ENCODE data around the gene EPHB6.

EPHB6 gene

DNA sequence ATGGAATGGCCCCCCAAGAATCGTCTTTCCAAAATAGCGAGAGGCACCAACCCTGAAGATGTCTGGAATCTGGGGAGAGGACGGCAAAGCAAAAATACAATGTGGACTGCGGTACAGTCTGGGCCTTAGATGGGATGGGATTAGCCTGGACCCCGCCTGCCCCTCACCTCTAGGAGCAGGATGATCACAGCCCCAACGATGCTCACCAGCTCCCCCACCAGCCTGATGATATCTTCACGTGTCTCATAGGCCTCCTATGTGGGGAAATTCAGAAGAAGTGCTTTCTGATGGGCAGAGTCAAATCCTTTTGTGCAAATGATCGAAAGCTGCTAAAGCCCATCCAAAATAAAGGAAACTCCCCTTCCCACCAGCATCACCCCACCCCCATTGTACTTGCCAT lies 60.4 kb downstream of the EPHB6 start:
- no peak overlapping the region for H3K4me3 ChIP-seq (replicated peaks; ENCODE audit: insufficient read depth, low read length)
- H3K27me3 ChIP-seq (ENCODE audit: insufficient read depth, poor library complexity, severe bottlenecking) = no peaks in the 10 kb centered on the region
- TF ChIP-seq, protein P1, sequence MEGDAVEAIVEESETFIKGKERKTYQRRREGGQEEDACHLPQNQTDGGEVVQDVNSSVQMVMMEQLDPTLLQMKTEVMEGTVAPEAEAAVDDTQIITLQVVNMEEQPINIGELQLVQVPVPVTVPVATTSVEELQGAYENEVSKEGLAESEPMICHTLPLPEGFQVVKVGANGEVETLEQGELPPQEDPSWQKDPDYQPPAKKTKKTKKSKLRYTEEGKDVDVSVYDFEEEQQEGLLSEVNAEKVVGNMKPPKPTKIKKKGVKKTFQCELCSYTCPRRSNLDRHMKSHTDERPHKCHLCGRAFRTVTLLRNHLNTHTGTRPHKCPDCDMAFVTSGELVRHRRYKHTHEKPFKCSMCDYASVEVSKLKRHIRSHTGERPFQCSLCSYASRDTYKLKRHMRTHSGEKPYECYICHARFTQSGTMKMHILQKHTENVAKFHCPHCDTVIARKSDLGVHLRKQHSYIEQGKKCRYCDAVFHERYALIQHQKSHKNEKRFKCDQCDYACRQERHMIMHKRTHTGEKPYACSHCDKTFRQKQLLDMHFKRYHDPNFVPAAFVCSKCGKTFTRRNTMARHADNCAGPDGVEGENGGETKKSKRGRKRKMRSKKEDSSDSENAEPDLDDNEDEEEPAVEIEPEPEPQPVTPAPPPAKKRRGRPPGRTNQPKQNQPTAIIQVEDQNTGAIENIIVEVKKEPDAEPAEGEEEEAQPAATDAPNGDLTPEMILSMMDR (IDR thresholded peaks at IDR 0.05; ENCODE audit: insufficient read depth, low read length) = no peak
- TF ChIP-seq SPI1 (IDR thresholded peaks at IDR 0.05; ENCODE audit: borderline replicate concordance, low read depth) = no peak
- TF ChIP-seq GABPA (IDR thresholded peaks at IDR 0.05; ENCODE audit: low read depth) = no peak
- TF ChIP-seq POLR2AphosphoS5 (IDR thresholded peaks at IDR 0.05; ENCODE audit: low read depth) = no peak
- TF ChIP-seq, protein P2, sequence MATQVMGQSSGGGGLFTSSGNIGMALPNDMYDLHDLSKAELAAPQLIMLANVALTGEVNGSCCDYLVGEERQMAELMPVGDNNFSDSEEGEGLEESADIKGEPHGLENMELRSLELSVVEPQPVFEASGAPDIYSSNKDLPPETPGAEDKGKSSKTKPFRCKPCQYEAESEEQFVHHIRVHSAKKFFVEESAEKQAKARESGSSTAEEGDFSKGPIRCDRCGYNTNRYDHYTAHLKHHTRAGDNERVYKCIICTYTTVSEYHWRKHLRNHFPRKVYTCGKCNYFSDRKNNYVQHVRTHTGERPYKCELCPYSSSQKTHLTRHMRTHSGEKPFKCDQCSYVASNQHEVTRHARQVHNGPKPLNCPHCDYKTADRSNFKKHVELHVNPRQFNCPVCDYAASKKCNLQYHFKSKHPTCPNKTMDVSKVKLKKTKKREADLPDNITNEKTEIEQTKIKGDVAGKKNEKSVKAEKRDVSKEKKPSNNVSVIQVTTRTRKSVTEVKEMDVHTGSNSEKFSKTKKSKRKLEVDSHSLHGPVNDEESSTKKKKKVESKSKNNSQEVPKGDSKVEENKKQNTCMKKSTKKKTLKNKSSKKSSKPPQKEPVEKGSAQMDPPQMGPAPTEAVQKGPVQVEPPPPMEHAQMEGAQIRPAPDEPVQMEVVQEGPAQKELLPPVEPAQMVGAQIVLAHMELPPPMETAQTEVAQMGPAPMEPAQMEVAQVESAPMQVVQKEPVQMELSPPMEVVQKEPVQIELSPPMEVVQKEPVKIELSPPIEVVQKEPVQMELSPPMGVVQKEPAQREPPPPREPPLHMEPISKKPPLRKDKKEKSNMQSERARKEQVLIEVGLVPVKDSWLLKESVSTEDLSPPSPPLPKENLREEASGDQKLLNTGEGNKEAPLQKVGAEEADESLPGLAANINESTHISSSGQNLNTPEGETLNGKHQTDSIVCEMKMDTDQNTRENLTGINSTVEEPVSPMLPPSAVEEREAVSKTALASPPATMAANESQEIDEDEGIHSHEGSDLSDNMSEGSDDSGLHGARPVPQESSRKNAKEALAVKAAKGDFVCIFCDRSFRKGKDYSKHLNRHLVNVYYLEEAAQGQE (IDR thresholded peaks at IDR 0.05; ENCODE audit: insufficient replicate concordance, low read depth) = no peak
- H3K27ac ChIP-seq (replicated peaks) = no peak overlapping the region
- no peak for DNase-seq (ENCODE audit: low read depth in 1 of 2, low spot score in 1 of 2)

DNA sequence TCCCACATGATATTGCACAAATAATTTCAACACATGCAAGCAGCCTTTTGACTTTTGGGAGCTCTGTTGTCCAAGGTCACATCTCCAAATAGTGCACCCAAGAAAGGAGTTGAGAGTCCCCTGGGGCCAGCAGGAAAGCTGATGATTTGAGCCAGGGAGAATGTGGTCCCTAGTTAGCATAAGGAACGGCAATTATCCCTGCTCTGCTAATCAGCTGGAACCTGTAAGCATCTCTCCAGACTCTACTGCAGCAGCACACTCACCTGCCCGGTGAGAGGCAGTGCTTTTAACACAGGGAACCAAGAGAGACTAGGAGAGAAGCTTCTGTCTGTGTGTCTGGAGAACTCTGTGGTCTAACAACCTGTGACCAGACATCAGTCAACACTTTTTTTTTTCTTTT lies 61.6 kb downstream of the EPHB6 start:
- TF ChIP-seq SPI1 (IDR thresholded peaks at IDR 0.05; ENCODE audit: borderline replicate concordance, low read depth) = no peak
- TF ChIP-seq POLR2AphosphoS5 (IDR thresholded peaks at IDR 0.05; ENCODE audit: low read depth) = no peak
- no peak for DNase-seq (ENCODE audit: low read depth in 1 of 2, low spot score in 1 of 2)
- Histone ChIP-seq H3K4me3 (replicated peaks; ENCODE audit: insufficient read depth, low read length) (no peak overlapping the region), H3K27me3 (ENCODE audit: insufficient read depth, poor library complexity, severe bottlenecking) (no peaks in the 10 kb centered on the region), H3K27ac (replicated peaks) (no peak overlapping the region)

DNA sequence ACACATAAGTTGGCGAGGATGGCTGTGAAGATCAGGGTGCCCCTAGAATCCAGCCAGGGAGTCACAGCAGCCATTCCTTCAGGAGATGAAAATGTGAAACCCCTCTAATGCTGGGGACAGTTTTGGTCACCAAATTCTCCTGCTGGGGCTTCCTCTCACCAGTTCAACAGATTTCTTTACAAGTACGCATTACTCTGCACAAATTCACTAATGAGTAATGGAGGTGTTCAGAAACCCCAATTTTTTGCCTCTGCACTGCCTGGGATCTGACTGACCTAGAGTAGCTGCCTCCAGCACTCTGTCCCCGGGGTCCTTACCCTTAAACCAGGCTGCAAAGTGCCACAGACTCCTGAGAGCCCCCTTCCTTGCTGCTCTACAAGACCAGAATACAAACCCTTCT lies 62.6 kb downstream of the EPHB6 start:
- TF ChIP-seq SPI1 (IDR thresholded peaks at IDR 0.05; ENCODE audit: borderline replicate concordance, low read depth) = no peak
- TF ChIP-seq GABPA (IDR thresholded peaks at IDR 0.05; ENCODE audit: low read depth) = no peak
- TF ChIP-seq, protein P2 (IDR thresholded peaks at IDR 0.05; ENCODE audit: insufficient replicate concordance, low read depth) = no peak
- TF ChIP-seq, protein P1 (IDR thresholded peaks at IDR 0.05; ENCODE audit: insufficient read depth, low read length) = no peak
- TF ChIP-seq POLR2AphosphoS5 (IDR thresholded peaks at IDR 0.05; ENCODE audit: low read depth) = no peak
- no peak for DNase-seq (ENCODE audit: low read depth in 1 of 2, low spot score in 1 of 2)
- H3K27me3 ChIP-seq (ENCODE audit: insufficient read depth, poor library complexity, severe bottlenecking) = no peaks in the 10 kb centered on the region
- H3K4me3 ChIP-seq (replicated peaks; ENCODE audit: insufficient read depth, low read length) = no peak overlapping the region
- H3K27ac ChIP-seq (replicated peaks) = no peak overlapping the region

DNA sequence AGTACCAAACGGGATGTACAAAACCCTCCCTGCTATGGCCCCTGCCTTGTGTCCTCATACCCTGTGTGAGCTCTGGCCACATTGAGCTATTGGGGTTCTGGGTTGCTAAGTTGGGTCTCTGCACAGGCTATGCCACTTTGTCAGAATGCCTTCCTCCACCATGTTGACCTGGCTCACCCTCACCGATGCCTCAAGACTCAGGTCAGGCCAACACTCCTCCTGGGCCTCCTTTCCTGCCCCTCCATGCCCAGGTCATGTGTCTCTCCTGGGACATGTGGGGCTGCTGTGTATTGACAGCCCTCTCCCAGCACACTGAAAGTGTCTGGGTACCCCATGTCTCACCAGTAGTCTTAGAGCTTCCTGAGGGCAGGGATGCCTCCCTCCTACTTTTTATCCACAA lies 64.0 kb downstream of the EPHB6 start:
- no peak overlapping the region for H3K27ac ChIP-seq (replicated peaks)
- TF ChIP-seq, protein P1 (IDR thresholded peaks at IDR 0.05; ENCODE audit: insufficient read depth, low read length) = no peak
- TF ChIP-seq, protein P2 (IDR thresholded peaks at IDR 0.05; ENCODE audit: insufficient replicate concordance, low read depth) = no peak
- TF ChIP-seq POLR2AphosphoS5 (IDR thresholded peaks at IDR 0.05; ENCODE audit: low read depth) (no peak), GABPA (IDR thresholded peaks at IDR 0.05; ENCODE audit: low read depth) (no peak), SPI1 (IDR thresholded peaks at IDR 0.05; ENCODE audit: borderline replicate concordance, low read depth) (no peak)
- H3K27me3 ChIP-seq (ENCODE audit: insufficient read depth, poor library complexity, severe bottlenecking) = no peaks in the 10 kb centered on the region
- no peak for DNase-seq (ENCODE audit: low read depth in 1 of 2, low spot score in 1 of 2)
- no peak overlapping the region for H3K4me3 ChIP-seq (replicated peaks; ENCODE audit: insufficient read depth, low read length)
